Urinary bladder (tissue), 4 donors: ENCODE measurements around the gene TRAP1. TPM values are rescaled to one million over a fixed set of nuclear protein-coding genes. Genes with fewer than 3 reads are reported as not detected.

ENCODE experiments used
- DNase-seq: peaks from one replicate; pipeline ENCODE4 v3.0.0-alpha.2; 2015; ENCODE audit errors: extremely low spot score
- H3K27ac ChIP-seq: one replicate; pipeline ENCODE4 v1.5.1; 2013; ENCODE audit warnings: low read depth, mild to moderate bottlenecking, moderate library complexity
- H3K36me3 ChIP-seq: one replicate; pipeline ENCODE4 v1.6.1; 2013; ENCODE audit warnings: mild to moderate bottlenecking, moderate library complexity; ENCODE audit not compliant: insufficient read depth
- H3K4me1 ChIP-seq: one replicate; pipeline ENCODE4 v1.6.1; 2013; ENCODE audit warnings: mild to moderate bottlenecking, moderate library complexity; ENCODE audit not compliant: insufficient read depth
- H3K4me3 ChIP-seq: one replicate; pipeline ENCODE4 v1.5.1; 2013; ENCODE audit warnings: low read depth, low read length
- WGBS: extraction: QIAGEN DNeasy Blood & Tissue Kit; methylation state at CpG from one replicate; pipeline ENCODE4 v1.1.7; 2013; 5-methylcytosine and 5-hydroxymethylcytosine counted together
- polyA plus RNA-seq: library from polyadenylated mRNA; stranded (reverse); fragments of 200-250 nt; gene quantifications from one replicate; pipeline ENCODE4 v1.2.3, GENCODE V29; 2013
- total RNA-seq: library from RNA; depleted of rRNA; stranded (reverse); fragments of >200 nt; gene quantifications from one replicate; pipeline ENCODE4 v1.2.3, GENCODE V29; 2014
- donor health status: healthy with polysubstance abuse.
- donor health status: healthy.

TRAP1 gene
- total and polyA plus RNA-seq, 2 donors: 43.1 to 64.1 TPM

- no peak for DNase-seq
- Histone ChIP-seq H3K27ac (no peak overlapping the region), H3K4me3 (no peak overlapping the region), H3K36me3 (peaks cover 3% of the 10 kb centered on the region), H3K4me1 (no peaks in the 10 kb centered on the region)
- 70% methylated on average over 5 of the region's 5 CpGs for WGBS
Measured at GRCh38 chr16:3748307-3748706, 31.0 kb upstream of the TRAP1 start.

GRCh38 chr16:3745751-3746355 is 28.5 kb upstream of the TRAP1 start:
- peaks cover 3% of the 10 kb centered on the region for H3K36me3 ChIP-seq
- WGBS: 59% methylated on average over 13 of the region's 13 CpGs
- no peak overlapping the region for H3K27ac ChIP-seq
- DNase-seq: no peak
- H3K4me3 ChIP-seq: no peak overlapping the region
- no peaks in the 10 kb centered on the region for H3K4me1 ChIP-seq

GRCh38 chr16:3744018-3744417 is 26.7 kb upstream of the TRAP1 start:
- Histone ChIP-seq H3K27ac (no peak overlapping the region), H3K4me3 (no peak overlapping the region), H3K36me3 (peaks cover 9% of the 10 kb centered on the region), H3K4me1 (no peaks in the 10 kb centered on the region)
- no peak for DNase-seq
- 89% methylated on average over 7 of the region's 7 CpGs for WGBS

- Histone ChIP-seq H3K36me3 (peaks cover 15% of the 10 kb centered on the region), H3K4me3 (no peak overlapping the region), H3K4me1 (no peaks in the 10 kb centered on the region), H3K27ac (no peak overlapping the region)
- WGBS: 91% methylated on average over 16 of the region's 16 CpGs
- no peak for DNase-seq
Measured at GRCh38 chr16:3740934-3741333, 23.6 kb upstream of the TRAP1 start.

GRCh38 chr16:3740186-3740585 is 22.9 kb upstream of the TRAP1 start:
- Histone ChIP-seq H3K27ac (no peak overlapping the region), H3K4me3 (no peak overlapping the region), H3K4me1 (no peaks in the 10 kb centered on the region), H3K36me3 (peaks cover 20% of the 10 kb centered on the region)
- 95% methylated on average over 14 of the region's 14 CpGs for WGBS
- no peak for DNase-seq

- 88% methylated on average over 9 of the region's 9 CpGs for WGBS
- Histone ChIP-seq H3K27ac (no peak overlapping the region), H3K36me3 (peaks cover 20% of the 10 kb centered on the region), H3K4me3 (no peak overlapping the region), H3K4me1 (no peaks in the 10 kb centered on the region)
- DNase-seq: no peak
Measured at GRCh38 chr16:3739636-3740035, 22.3 kb upstream of the TRAP1 start.

- Histone ChIP-seq H3K4me1 (no peaks in the 10 kb centered on the region), H3K27ac (no peak overlapping the region), H3K36me3 (peaks cover 21% of the 10 kb centered on the region), H3K4me3 (no peak overlapping the region)
- DNase-seq: no peak
- 90% methylated on average over 8 of the region's 8 CpGs for WGBS
Measured at GRCh38 chr16:3738541-3738940, 21.2 kb upstream of the TRAP1 start.

GRCh38 chr16:3738128-3738527 is 20.8 kb upstream of the TRAP1 start:
- H3K27ac ChIP-seq: no peak overlapping the region
- no peaks in the 10 kb centered on the region for H3K4me1 ChIP-seq
- DNase-seq: no peak
- WGBS: 94% methylated on average over 5 of the region's 5 CpGs
- peaks cover 21% of the 10 kb centered on the region for H3K36me3 ChIP-seq
- H3K4me3 ChIP-seq: no peak overlapping the region

- peaks cover 21% of the 10 kb centered on the region for H3K36me3 ChIP-seq
Measured at GRCh38 chr16:3737181-3737580, 19.9 kb upstream of the TRAP1 start.

GRCh38 chr16:3736116-3736515 is 18.8 kb upstream of the TRAP1 start:
- WGBS: 93% methylated on average over 6 of the region's 6 CpGs
- DNase-seq: no peak

More at GRCh38 chr16:3737181-3737580, 19.9 kb upstream of the TRAP1 start:
- H3K27ac ChIP-seq: no peak overlapping the region
- no peak overlapping the region for H3K4me3 ChIP-seq
- 89% methylated on average over 8 of the region's 8 CpGs for WGBS
- H3K4me1 ChIP-seq: no peaks in the 10 kb centered on the region
- no peak for DNase-seq

GRCh38 chr16:3735541-3735940 is 18.2 kb upstream of the TRAP1 start:
- Histone ChIP-seq H3K36me3 (peaks cover 24% of the 10 kb centered on the region), H3K4me3 (no peak overlapping the region), H3K4me1 (no peaks in the 10 kb centered on the region), H3K27ac (no peak overlapping the region)
- WGBS: 98% methylated on average over 13 of the region's 13 CpGs
- no peak for DNase-seq

More at GRCh38 chr16:3736116-3736515, 18.8 kb upstream of the TRAP1 start:
- H3K27ac ChIP-seq: no peak overlapping the region
- peaks cover 24% of the 10 kb centered on the region for H3K36me3 ChIP-seq
- no peaks in the 10 kb centered on the region for H3K4me1 ChIP-seq
- no peak overlapping the region for H3K4me3 ChIP-seq

GRCh38 chr16:3734758-3735221 is 17.5 kb upstream of the TRAP1 start:
- 96% methylated on average over 25 of the region's 25 CpGs for WGBS
- Histone ChIP-seq H3K4me3 (no peak overlapping the region), H3K4me1 (no peaks in the 10 kb centered on the region), H3K36me3 (peaks cover 23% of the 10 kb centered on the region), H3K27ac (no peak overlapping the region)
- DNase-seq: no peak

- Histone ChIP-seq H3K27ac (no peak overlapping the region), H3K4me3 (no peak overlapping the region), H3K36me3 (peaks cover 19% of the 10 kb centered on the region), H3K4me1 (no peaks in the 10 kb centered on the region)
- no peak for DNase-seq
- WGBS: 98% methylated on average over 27 of the region's 27 CpGs
Measured at GRCh38 chr16:3734084-3734757, 16.9 kb upstream of the TRAP1 start.

- H3K4me3 ChIP-seq: no peak overlapping the region
- no peaks in the 10 kb centered on the region for H3K4me1 ChIP-seq
- no peak overlapping the region for H3K27ac ChIP-seq
- peaks cover 27% of the 10 kb centered on the region for H3K36me3 ChIP-seq
- no peak for DNase-seq
- 85% methylated on average over 8 of the region's 8 CpGs for WGBS
Measured at GRCh38 chr16:3732171-3732570, 14.8 kb upstream of the TRAP1 start.
